GM12874 (cell line): ENCODE measurements around the gene PPL.

Source experiments
- TF ChIP-seq, protein P1 (sequence below): IDR thresholded peaks from 2 replicates; pipeline ENCODE4 v1.5.1; 2011; ENCODE audit warnings: low read depth, mild to moderate bottlenecking, control low read depth, low read length, moderate library complexity; ENCODE audit not compliant: insufficient read depth

Gene PPL

DNA sequence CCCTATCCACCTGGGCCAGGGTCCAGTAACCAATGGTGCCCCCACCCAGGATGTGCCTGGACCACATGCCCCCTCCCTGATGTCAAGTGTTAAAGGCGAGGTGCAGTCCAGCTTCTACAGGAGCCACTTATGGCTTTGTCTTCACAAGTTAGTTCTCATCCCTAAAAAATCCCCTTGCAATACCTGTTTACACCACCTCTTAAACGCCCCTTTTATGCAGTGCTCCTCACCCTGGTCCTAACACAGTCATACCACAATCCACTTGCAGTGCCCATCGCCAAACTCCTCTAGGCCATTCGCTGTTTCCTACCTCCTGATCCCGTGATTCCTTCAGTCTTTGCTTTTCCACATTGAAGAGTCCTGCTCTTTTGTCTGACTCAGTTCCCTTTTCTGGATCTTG lies 97.0 kb downstream of the PPL start:
- TF ChIP-seq, protein P1, sequence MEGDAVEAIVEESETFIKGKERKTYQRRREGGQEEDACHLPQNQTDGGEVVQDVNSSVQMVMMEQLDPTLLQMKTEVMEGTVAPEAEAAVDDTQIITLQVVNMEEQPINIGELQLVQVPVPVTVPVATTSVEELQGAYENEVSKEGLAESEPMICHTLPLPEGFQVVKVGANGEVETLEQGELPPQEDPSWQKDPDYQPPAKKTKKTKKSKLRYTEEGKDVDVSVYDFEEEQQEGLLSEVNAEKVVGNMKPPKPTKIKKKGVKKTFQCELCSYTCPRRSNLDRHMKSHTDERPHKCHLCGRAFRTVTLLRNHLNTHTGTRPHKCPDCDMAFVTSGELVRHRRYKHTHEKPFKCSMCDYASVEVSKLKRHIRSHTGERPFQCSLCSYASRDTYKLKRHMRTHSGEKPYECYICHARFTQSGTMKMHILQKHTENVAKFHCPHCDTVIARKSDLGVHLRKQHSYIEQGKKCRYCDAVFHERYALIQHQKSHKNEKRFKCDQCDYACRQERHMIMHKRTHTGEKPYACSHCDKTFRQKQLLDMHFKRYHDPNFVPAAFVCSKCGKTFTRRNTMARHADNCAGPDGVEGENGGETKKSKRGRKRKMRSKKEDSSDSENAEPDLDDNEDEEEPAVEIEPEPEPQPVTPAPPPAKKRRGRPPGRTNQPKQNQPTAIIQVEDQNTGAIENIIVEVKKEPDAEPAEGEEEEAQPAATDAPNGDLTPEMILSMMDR = no peak

DNA sequence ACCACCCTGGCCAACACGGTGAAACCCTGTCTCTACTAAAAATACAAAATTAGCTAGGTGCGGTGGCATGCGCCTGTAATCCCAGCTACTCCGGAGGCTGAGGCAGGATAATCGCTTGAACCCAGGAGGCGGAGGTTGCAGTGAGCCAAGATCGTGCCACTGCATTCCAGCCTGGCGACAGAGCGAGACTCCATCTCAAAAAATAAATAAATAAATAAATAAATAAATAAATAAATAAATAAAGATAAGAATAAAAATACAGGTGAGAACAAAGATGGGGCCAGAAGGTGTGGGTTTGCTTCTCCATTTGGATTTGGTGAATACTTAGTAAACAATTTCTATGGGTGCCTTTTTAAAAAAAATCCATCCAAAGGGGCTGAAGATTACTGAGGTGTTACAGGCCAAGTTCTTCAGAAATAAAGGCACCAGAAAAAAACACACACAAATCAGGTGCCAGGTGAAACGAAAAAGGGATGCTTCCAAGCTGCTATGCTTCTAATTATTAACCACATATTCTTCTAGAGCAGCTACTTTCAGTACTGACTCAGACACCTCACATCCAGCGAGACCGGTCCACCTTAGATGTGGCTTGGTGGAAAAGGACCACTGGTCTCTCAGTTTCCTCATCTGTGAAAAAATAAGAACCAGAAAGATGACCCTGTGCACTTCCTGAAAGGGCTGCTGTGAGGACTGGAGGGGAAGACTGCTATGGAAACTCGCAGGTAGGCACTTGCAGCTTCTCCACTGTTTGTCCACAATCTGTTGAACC lies 99.0 kb downstream of the PPL start:
- TF ChIP-seq, protein P1 = no peak

DNA sequence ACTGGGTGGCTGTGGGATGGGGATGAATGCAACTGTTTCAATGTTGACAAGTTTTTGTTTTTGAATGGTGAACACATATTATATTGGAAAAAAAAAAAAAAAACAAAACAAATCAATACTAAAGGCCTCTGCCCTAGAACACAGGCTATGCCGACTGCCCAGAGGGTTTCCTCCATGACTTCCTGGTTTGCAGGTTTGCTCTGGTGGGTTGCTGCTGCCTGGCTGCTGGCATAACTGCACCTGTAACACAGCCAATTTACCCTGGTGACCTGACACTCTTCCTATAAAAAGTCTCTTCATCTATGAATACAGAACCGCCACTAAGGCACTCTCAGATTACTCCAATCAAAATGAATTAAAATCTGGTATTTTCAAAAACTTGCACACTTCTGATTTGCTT lies 100.2 kb downstream of the PPL start:
- TF ChIP-seq, protein P1 = no peak

DNA sequence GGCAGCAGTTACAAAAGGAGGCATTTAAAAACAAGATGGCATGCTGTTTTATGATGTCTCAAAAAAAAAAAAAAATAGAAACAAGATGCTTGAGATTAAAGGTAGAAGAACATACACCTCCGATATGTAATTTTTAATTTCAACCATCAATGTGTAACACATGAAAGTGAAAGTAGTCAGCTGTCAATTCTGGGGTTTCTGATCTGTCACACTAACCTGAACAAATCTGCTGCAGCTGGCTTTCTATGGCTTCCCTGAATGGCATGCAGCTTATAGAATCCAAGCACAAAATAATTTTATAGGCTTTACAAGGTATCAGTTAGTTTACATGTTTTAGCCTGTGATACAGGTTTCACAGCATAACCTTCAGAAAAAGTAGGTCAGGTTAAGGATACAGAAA lies 103.4 kb downstream of the PPL start:
- TF ChIP-seq, protein P1 = no peak

DNA sequence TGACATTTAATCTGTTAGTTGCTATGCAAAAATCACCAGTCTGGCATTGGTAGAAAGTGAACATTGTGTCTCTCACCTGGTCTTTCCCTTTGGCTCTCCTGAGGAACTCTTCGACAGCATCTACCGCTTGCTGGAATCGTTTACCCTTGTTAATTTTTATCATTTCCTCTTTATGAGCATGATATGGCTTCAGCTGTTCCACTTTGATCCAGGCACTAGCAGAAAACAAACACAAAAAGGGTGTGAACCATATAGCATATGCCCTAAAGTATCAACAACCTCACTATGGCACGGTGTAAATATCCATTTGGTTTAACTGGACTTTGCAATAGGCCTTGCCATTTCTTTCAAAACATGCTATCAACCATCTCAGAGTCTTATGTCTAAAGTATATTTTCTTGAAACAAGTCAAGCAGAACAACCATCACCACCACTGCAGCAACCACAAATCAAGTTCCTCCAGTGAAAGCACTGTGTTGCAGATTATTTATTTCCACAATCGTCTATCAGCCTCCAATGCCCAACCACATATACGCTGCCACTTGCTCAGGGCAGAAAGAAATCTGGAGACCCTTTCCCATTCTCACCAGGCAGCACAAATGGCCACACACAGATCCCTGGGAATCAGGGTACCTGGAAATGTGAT lies 104.1 kb downstream of the PPL start:
- TF ChIP-seq, protein P1 = no peak
